ENCODE measurements around the gene ENKUR. TPM values are rescaled to one million over a fixed set of nuclear protein-coding genes. Genes with fewer than 3 reads are reported as not detected.
A peak's percentile ranks its signal among the peaks of the same experiment; 100 is the strongest.
"Not testable (repeated sequence)": the region's sequence is repeated elsewhere in the genome, so short reads cannot be mapped to it uniquely, and the experiment has no call there.

The ENKUR gene
- total and polyA plus RNA-seq, 2 donors from 2014 or later = 0.41 to 0.73 TPM

DNA sequence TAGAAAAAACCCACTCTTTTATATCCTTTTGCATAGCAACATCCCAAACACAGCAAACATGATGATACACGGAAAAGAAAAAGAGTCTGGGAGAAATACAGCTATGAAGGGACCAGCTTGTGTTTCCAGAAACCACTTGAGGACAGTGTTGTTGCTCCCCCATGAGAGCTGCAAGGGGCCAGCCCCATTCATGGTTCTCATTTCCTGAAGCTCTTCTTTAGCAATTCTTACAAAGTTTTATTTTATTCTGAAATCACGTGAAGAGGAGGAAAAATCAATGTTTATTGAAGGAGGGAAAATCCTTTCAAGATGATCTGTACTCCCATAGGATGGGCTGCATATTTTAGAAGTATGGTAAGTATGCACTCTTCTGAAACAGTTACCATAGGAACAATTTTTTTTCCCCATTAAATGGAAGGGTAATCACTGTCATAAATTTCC, 46.1 kb downstream of the ENKUR start:
- no peak for FAIRE-seq
- DNase-seq = peak in 1 of 5 donors; percentile 67
- intact Hi-C loops (cut with DNase I) = no loop called here

DNA sequence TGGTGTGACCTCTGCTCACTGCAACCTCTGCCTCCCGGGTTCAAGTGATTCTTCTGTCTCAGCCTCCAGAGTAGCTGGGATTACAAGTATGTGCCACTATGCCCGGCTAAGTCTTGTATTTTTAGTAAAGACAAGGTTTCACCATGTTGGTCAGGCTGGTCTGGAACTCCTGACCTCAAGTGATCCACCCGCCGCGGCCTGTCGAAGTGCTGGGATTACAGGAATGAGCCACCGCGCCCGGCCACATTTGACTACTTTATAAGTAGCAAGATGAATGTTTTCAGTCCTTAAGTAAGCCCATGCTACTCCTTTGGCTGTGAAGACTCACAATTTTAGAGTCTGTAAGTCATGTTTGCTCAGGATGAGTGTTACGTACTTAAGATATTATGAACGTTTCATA, 47.0 kb downstream of the ENKUR start:
- H3K4me3 ChIP-seq (ENCODE audit: low read length in 3 of 3); intact Hi-C loops (cut with DNase I); H3K27me3 ChIP-seq (ENCODE audit: control insufficient read depth, insufficient read depth, low read length); H3K9ac ChIP-seq (ENCODE audit: low read length in 3 of 3); H3K27ac ChIP-seq (ENCODE audit: low read depth in 2 of 2, low read length in 2 of 2); H3K36me3 ChIP-seq (ENCODE audit: control insufficient read depth in 2 of 3, insufficient read depth in 3 of 3, low read length in 3 of 3); DNase-seq; H3K4me1 ChIP-seq (ENCODE audit: control insufficient read depth in 2 of 3, insufficient read depth in 2 of 3, low read depth in 1 of 3, low read length in 3 of 3); H3K9me3 ChIP-seq (ENCODE audit: control insufficient read depth in 2 of 3, insufficient read depth in 1 of 3, low read length in 3 of 3); FAIRE-seq: not testable (repeated sequence)

More for the DNA sequence above, 46.1 kb downstream of the ENKUR start:
- no peak overlapping the region for H3K27ac ChIP-seq (ENCODE audit: low read depth in 2 of 2, low read length in 2 of 2)
- no peaks in the 10 kb centered on the region for H3K36me3 ChIP-seq (ENCODE audit: control insufficient read depth in 2 of 3, insufficient read depth in 3 of 3, low read length in 3 of 3)
- no peaks in the 10 kb centered on the region for H3K27me3 ChIP-seq (ENCODE audit: control insufficient read depth, insufficient read depth, low read length)
- no peak overlapping the region for H3K9ac ChIP-seq (ENCODE audit: low read length in 3 of 3)
- H3K4me1 ChIP-seq (ENCODE audit: control insufficient read depth in 2 of 3, insufficient read depth in 2 of 3, low read depth in 1 of 3, low read length in 3 of 3) = no peaks in the 10 kb centered on the region
- TF ChIP-seq, protein P1, sequence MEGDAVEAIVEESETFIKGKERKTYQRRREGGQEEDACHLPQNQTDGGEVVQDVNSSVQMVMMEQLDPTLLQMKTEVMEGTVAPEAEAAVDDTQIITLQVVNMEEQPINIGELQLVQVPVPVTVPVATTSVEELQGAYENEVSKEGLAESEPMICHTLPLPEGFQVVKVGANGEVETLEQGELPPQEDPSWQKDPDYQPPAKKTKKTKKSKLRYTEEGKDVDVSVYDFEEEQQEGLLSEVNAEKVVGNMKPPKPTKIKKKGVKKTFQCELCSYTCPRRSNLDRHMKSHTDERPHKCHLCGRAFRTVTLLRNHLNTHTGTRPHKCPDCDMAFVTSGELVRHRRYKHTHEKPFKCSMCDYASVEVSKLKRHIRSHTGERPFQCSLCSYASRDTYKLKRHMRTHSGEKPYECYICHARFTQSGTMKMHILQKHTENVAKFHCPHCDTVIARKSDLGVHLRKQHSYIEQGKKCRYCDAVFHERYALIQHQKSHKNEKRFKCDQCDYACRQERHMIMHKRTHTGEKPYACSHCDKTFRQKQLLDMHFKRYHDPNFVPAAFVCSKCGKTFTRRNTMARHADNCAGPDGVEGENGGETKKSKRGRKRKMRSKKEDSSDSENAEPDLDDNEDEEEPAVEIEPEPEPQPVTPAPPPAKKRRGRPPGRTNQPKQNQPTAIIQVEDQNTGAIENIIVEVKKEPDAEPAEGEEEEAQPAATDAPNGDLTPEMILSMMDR (IDR thresholded peaks at IDR 0.05; ENCODE audit: borderline replicate concordance, extremely low read depth, insufficient read depth) = no peak
- H3K9me3 ChIP-seq (ENCODE audit: control insufficient read depth in 2 of 3, insufficient read depth in 1 of 3, low read length in 3 of 3) = no peaks in the 10 kb centered on the region
- no peak overlapping the region for H3K4me3 ChIP-seq (ENCODE audit: low read length in 3 of 3)

DNA sequence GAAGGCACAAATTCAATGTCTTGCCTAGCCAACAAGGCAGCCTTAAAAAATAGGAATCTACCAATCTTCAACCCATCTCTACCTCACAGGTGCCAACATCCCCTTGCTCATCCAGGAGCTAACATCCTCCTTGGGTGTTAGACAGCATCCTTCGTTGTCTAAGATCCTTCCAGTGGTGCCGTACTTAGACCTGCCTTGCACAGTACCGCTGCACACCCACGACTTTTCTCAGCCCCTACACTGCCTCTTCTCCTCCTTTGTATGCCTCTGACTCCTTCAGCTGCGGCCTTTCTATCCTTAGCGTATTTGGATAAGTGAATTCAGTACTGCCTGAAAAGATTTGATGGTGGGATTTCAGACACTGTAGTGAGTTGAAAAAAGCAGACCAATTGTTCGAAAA, 47.6 kb downstream of the ENKUR start:
- Histone ChIP-seq H3K9ac (ENCODE audit: low read length in 3 of 3) (no peak overlapping the region), H3K27me3 (ENCODE audit: control insufficient read depth, insufficient read depth, low read length) (no peaks in the 10 kb centered on the region), H3K27ac (ENCODE audit: low read depth in 2 of 2, low read length in 2 of 2) (no peak overlapping the region), H3K9me3 (ENCODE audit: control insufficient read depth in 2 of 3, insufficient read depth in 1 of 3, low read length in 3 of 3) (no peaks in the 10 kb centered on the region), H3K4me1 (ENCODE audit: control insufficient read depth in 2 of 3, insufficient read depth in 2 of 3, low read depth in 1 of 3, low read length in 3 of 3) (no peaks in the 10 kb centered on the region), H3K4me3 (ENCODE audit: low read length in 3 of 3) (no peak overlapping the region), H3K36me3 (ENCODE audit: control insufficient read depth in 2 of 3, insufficient read depth in 3 of 3, low read length in 3 of 3) (no peaks in the 10 kb centered on the region)
- intact Hi-C loops (cut with DNase I) = no loop called here
- TF ChIP-seq, protein P1 (IDR thresholded peaks at IDR 0.05; ENCODE audit: borderline replicate concordance, extremely low read depth, insufficient read depth) = no peak
- no peak for DNase-seq
- no peak for FAIRE-seq

DNA sequence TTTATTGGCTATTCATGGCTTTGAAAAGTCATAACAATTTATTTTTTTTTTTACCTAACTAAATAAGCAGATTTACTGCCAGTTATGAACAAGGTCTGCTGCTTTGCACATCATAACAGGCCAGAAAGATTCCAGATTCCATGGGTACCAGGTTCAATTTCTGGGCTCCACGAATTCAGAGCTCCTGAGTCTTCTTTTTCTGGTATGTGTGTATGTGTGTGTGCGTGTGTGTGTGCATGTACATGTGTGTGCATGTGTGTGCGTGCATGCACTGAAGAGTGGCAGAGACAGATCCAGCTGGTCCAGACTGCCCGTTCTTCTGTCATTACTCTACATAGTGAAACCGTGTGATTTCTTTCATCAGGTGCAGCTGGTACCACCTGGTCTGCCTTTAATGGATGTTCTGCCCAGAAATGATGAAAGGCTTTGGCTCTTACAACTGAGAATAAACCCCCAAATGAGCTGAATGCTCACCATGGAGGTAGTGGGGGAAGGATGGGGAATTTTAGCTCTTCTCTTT, 48.9 kb downstream of the ENKUR start:
- Histone ChIP-seq H3K4me3 (ENCODE audit: low read length in 3 of 3) (no peak overlapping the region), H3K4me1 (ENCODE audit: control insufficient read depth in 2 of 3, insufficient read depth in 2 of 3, low read depth in 1 of 3, low read length in 3 of 3) (no peaks in the 10 kb centered on the region), H3K36me3 (ENCODE audit: control insufficient read depth in 2 of 3, insufficient read depth in 3 of 3, low read length in 3 of 3) (no peaks in the 10 kb centered on the region), H3K9me3 (ENCODE audit: control insufficient read depth in 2 of 3, insufficient read depth in 1 of 3, low read length in 3 of 3) (no peaks in the 10 kb centered on the region), H3K27me3 (ENCODE audit: control insufficient read depth, insufficient read depth, low read length) (no peaks in the 10 kb centered on the region), H3K9ac (ENCODE audit: low read length in 3 of 3) (no peak overlapping the region), H3K27ac (ENCODE audit: low read depth in 2 of 2, low read length in 2 of 2) (no peak overlapping the region)
- intact Hi-C loops (cut with DNase I) = no loop called here
- no peak for FAIRE-seq
- TF ChIP-seq, protein P1 (IDR thresholded peaks at IDR 0.05; ENCODE audit: borderline replicate concordance, extremely low read depth, insufficient read depth) = no peak
- DNase-seq = no peak
